ENCODE measurements around the gene GRIK3. TPM values are rescaled to one million over a fixed set of nuclear protein-coding genes. Genes with fewer than 3 reads are reported as not detected.

The GRIK3 gene
- total RNA-seq, 2 donors from 2014 or later, result 0.20 to 1.2 TPM

GRCh38 chr1:36851087-36851486 is 183.2 kb downstream of the GRIK3 start:
- Histone ChIP-seq H3K9ac (ENCODE audit: low read depth in 2 of 2, low read length in 2 of 2) (no peak overlapping the region), H3K27ac (no peak overlapping the region), H3K9me3 (no peaks in the 10 kb centered on the region), H3K4me3 (no peak overlapping the region), H3K27me3 (no peaks in the 10 kb centered on the region), H3K4me1 (no peaks in the 10 kb centered on the region), H3K36me3 (no peaks in the 10 kb centered on the region)
- no peak for DNase-seq
- TF ChIP-seq, protein P1, sequence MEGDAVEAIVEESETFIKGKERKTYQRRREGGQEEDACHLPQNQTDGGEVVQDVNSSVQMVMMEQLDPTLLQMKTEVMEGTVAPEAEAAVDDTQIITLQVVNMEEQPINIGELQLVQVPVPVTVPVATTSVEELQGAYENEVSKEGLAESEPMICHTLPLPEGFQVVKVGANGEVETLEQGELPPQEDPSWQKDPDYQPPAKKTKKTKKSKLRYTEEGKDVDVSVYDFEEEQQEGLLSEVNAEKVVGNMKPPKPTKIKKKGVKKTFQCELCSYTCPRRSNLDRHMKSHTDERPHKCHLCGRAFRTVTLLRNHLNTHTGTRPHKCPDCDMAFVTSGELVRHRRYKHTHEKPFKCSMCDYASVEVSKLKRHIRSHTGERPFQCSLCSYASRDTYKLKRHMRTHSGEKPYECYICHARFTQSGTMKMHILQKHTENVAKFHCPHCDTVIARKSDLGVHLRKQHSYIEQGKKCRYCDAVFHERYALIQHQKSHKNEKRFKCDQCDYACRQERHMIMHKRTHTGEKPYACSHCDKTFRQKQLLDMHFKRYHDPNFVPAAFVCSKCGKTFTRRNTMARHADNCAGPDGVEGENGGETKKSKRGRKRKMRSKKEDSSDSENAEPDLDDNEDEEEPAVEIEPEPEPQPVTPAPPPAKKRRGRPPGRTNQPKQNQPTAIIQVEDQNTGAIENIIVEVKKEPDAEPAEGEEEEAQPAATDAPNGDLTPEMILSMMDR (IDR thresholded peaks at IDR 0.05), result no peak
- intact Hi-C loops (cut with DNase I), result no loop called here

DNA sequence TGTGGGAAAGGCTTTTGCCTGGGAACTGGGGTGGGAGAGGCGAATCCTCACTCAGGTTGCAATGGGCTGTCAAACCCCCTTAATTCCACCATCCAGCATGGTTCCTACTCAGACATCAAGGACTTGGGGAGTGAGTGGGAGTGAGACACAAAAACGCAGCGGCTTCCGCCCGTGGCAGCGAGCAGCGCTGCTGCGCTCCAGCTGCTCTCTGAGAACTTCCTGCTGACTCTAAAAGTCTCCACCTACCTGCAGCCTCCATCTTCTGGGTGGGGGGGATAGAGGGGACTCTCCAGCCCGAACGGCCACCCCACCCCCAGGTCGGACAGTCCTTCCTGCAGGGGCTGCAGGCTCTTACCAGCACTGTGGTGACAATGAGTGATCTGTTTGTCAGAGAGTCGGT is 184.4 kb downstream of the GRIK3 start:
- DNase-seq, result no peak
- H3K27me3 ChIP-seq, result no peaks in the 10 kb centered on the region

DNA sequence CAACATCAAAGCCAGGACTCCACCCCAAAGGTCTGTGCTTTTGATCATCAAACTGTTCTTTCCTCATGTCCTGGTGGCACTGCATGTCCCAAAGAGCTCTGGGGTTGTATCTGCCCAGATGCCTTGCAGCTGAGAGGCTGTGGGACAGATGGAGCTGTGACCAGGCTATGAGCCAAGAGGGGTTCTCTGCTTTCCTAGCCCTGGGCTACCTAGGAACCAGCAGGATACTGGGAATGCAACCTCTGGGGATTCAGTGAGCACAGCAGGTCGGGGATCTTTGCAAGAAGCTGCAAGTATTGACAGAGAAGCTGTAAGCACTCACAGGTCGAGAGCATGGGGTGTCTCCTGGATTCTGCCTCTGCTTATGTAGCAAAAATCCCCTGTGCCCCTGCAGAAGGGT is 186.6 kb downstream of the GRIK3 start:
- H3K4me3 ChIP-seq, result no peak overlapping the region
- H3K27ac ChIP-seq, result no peak overlapping the region
- H3K4me1 ChIP-seq, result no peaks in the 10 kb centered on the region
- H3K36me3 ChIP-seq, result no peaks in the 10 kb centered on the region
- H3K9ac ChIP-seq (ENCODE audit: low read depth in 2 of 2, low read length in 2 of 2), result no peak overlapping the region
- DNase-seq, result no peak
- TF ChIP-seq, protein P1 (IDR thresholded peaks at IDR 0.05), result no peak
- no peaks in the 10 kb centered on the region for H3K9me3 ChIP-seq
- no peaks in the 10 kb centered on the region for H3K27me3 ChIP-seq
- intact Hi-C loops (cut with DNase I), result no loop called here

More for the DNA sequence above, 184.4 kb downstream of the GRIK3 start:
- TF ChIP-seq, protein P1 (IDR thresholded peaks at IDR 0.05), result no peak
- intact Hi-C loops (cut with DNase I), result no loop called here
- no peak overlapping the region for H3K27ac ChIP-seq
- no peak overlapping the region for H3K4me3 ChIP-seq
- no peaks in the 10 kb centered on the region for H3K9me3 ChIP-seq
- H3K9ac ChIP-seq (ENCODE audit: low read depth in 2 of 2, low read length in 2 of 2), result no peak overlapping the region
- H3K4me1 ChIP-seq, result no peaks in the 10 kb centered on the region
- H3K36me3 ChIP-seq, result no peaks in the 10 kb centered on the region

GRCh38 chr1:36847186-36847585 is 187.1 kb downstream of the GRIK3 start:
- no peaks in the 10 kb centered on the region for H3K9me3 ChIP-seq
- H3K27me3 ChIP-seq, result no peaks in the 10 kb centered on the region
- H3K27ac ChIP-seq, result no peak overlapping the region
- TF ChIP-seq, protein P1 (IDR thresholded peaks at IDR 0.05), result no peak
- H3K36me3 ChIP-seq, result no peaks in the 10 kb centered on the region
- no peak for DNase-seq
- no peak overlapping the region for H3K9ac ChIP-seq (ENCODE audit: low read depth in 2 of 2, low read length in 2 of 2)
- H3K4me3 ChIP-seq, result no peak overlapping the region
- H3K4me1 ChIP-seq, result no peaks in the 10 kb centered on the region
- intact Hi-C loops (cut with DNase I), result no loop called here

GRCh38 chr1:36846357-36846756 is 188.0 kb downstream of the GRIK3 start:
- intact Hi-C loops (cut with DNase I), result no loop called here
- no peak for DNase-seq
- H3K36me3 ChIP-seq, result no peaks in the 10 kb centered on the region
- no peaks in the 10 kb centered on the region for H3K27me3 ChIP-seq
- no peaks in the 10 kb centered on the region for H3K9me3 ChIP-seq
- H3K9ac ChIP-seq (ENCODE audit: low read depth in 2 of 2, low read length in 2 of 2), result no peak overlapping the region
- H3K4me3 ChIP-seq, result no peak overlapping the region
- H3K27ac ChIP-seq, result no peak overlapping the region
- no peaks in the 10 kb centered on the region for H3K4me1 ChIP-seq
- TF ChIP-seq, protein P1 (IDR thresholded peaks at IDR 0.05), result no peak

GRCh38 chr1:36845802-36846201 is 188.5 kb downstream of the GRIK3 start:
- Histone ChIP-seq H3K4me3 (no peak overlapping the region), H3K9ac (ENCODE audit: low read depth in 2 of 2, low read length in 2 of 2) (no peak overlapping the region), H3K27ac (no peak overlapping the region), H3K4me1 (no peaks in the 10 kb centered on the region), H3K9me3 (no peaks in the 10 kb centered on the region), H3K27me3 (no peaks in the 10 kb centered on the region), H3K36me3 (no peaks in the 10 kb centered on the region)
- TF ChIP-seq, protein P1 (IDR thresholded peaks at IDR 0.05), result no peak
- DNase-seq, result no peak
- intact Hi-C loops (cut with DNase I), result no loop called here

All from colonic mucosa (tissue), 4 donors.